ENCODE measurements around the gene HAPLN2. TPM values are rescaled to one million over a fixed set of nuclear protein-coding genes. Genes with fewer than 3 reads are reported as not detected.
A peak's percentile ranks its signal among the peaks of the same experiment; 100 is the strongest.

HAPLN2 gene
- total RNA-seq, 4 donors from 2014 or later: 0.79 TPM; not detected in 3

- 87 to 88% methylated on average over 5 of the region's 9 CpGs for whole genome bisulfite sequencing, 2 donors
These were observed 36.7 kb upstream of the HAPLN2 start for GRCh38 chr1:156582388-156583017.

GRCh38 chr1:156583821-156584622, 35.2 kb upstream of the HAPLN2 start:
- TF ChIP-seq CTCF (IDR thresholded peaks at IDR 0.05) (peak; percentile 78 to 94 (median 87)), POLR2A (IDR thresholded peaks at IDR 0.05) (no peak)
- DNase-seq: peak; percentile 78 to 79
- 40 to 42% methylated on average over 20 of the region's 20 CpGs for WGBS, 2 donors

More at GRCh38 chr1:156582388-156583017, 36.7 kb upstream of the HAPLN2 start:
- H3K4me1 ChIP-seq: no peaks in the 10 kb centered on the region
- TF ChIP-seq POLR2A (IDR thresholded peaks at IDR 0.05) (no peak), CTCF (IDR thresholded peaks at IDR 0.05) (no peak)
- no peaks in the 10 kb centered on the region for H3K9me3 ChIP-seq
- DNase-seq: no peak
- intact Hi-C loops (cut with DNase I): loop anchor here (5.0 kb wide), 1 partner anchor 75 kb away; no protein-coding TSS in a partner anchor
- no peaks in the 10 kb centered on the region for H3K36me3 ChIP-seq
- no peaks in the 10 kb centered on the region for H3K27me3 ChIP-seq
- H3K27ac ChIP-seq: no peak overlapping the region
- no peak overlapping the region for H3K4me3 ChIP-seq (replicated peaks in 1 of 3)

GRCh38 chr1:156584813-156585212, 34.4 kb upstream of the HAPLN2 start:
- intact Hi-C loops (cut with DNase I): loop anchor here (5.0 kb wide), 1 partner anchor 72 kb away; no protein-coding TSS in a partner anchor
- no peaks in the 10 kb centered on the region for H3K9me3 ChIP-seq
- no peaks in the 10 kb centered on the region for H3K4me1 ChIP-seq
- no peak overlapping the region for H3K27ac ChIP-seq
- no peak for DNase-seq
- no peak overlapping the region for H3K4me3 ChIP-seq (replicated peaks in 1 of 3)
- no peaks in the 10 kb centered on the region for H3K27me3 ChIP-seq
- WGBS, 2 donors: 41 to 45% methylated on average over 11 of the region's 11 CpGs
- TF ChIP-seq CTCF (IDR thresholded peaks at IDR 0.05): no peak
- no peak for TF ChIP-seq POLR2A (IDR thresholded peaks at IDR 0.05)
- H3K36me3 ChIP-seq: no peaks in the 10 kb centered on the region

More at GRCh38 chr1:156583821-156584622, 35.2 kb upstream of the HAPLN2 start:
- Histone ChIP-seq H3K4me3 (replicated peaks in 1 of 3) (no peak overlapping the region), H3K9me3 (no peaks in the 10 kb centered on the region), H3K4me1 (no peaks in the 10 kb centered on the region), H3K27ac (no peak overlapping the region), H3K27me3 (no peaks in the 10 kb centered on the region), H3K36me3 (no peaks in the 10 kb centered on the region)
- intact Hi-C loops (cut with DNase I): loop anchor here (5.0 kb wide), 1 partner anchor 73 kb away; no protein-coding TSS in a partner anchor

GRCh38 chr1:156586323-156586722, 32.9 kb upstream of the HAPLN2 start:
- WGBS, 2 donors: 71 to 72% methylated on average over 4 of the region's 4 CpGs

More at GRCh38 chr1:156586323-156586722, 32.9 kb upstream of the HAPLN2 start:
- intact Hi-C loops (cut with DNase I): no loop called here
- no peaks in the 10 kb centered on the region for H3K27me3 ChIP-seq
- H3K36me3 ChIP-seq: no peaks in the 10 kb centered on the region
- no peaks in the 10 kb centered on the region for H3K9me3 ChIP-seq
- H3K4me3 ChIP-seq (replicated peaks in 1 of 3): no peak overlapping the region
- H3K27ac ChIP-seq: no peak overlapping the region
- peaks cover 4 to 5% of the 10 kb centered on the region in 2 donors for H3K4me1 ChIP-seq
- TF ChIP-seq CTCF (IDR thresholded peaks at IDR 0.05) (no peak), POLR2A (IDR thresholded peaks at IDR 0.05) (no peak)
- no peak for DNase-seq

Measured in thyroid gland (tissue), 4 donors.